Effector memory CD8-positive, alpha-beta T cell (primary cell): ENCODE data around the gene DNAJB4.
"Not testable (repeated sequence)": the region's sequence is repeated elsewhere in the genome, so short reads cannot be mapped to it uniquely, and the experiment has no call there.

Experiments
- ATAC-seq: fragments of 150-1000 bp; cut with Tn5 transposase; replicated peaks from 2 replicates; pipeline ENCODE4 v1.10.0; 2021; ENCODE audit warnings: mild to moderate bottlenecking, moderate library complexity
- DNase-seq, 3 experiments: peaks; one replicate each; pipeline ENCODE4 v3.0.0; 2021
- H3K27ac Mint-ChIP-seq, 2 donors: one replicate each; pipeline ENCODE4 v1.8.0; 2022; ENCODE audit warnings: mild to moderate bottlenecking in 2 of 2, mixed read lengths in 2 of 2, moderate library complexity in 2 of 2
- H3K27me3 Mint-ChIP-seq, 2 donors: one replicate each; pipeline ENCODE4 v1.8.0; 2022; ENCODE audit warnings: mixed read lengths in 2 of 2
- H3K36me3 Mint-ChIP-seq: one replicate; pipeline ENCODE4 v1.8.0; 2022; ENCODE audit warnings: mild to moderate bottlenecking, moderate library complexity, mixed read lengths; ENCODE audit not compliant: insufficient read depth
- H3K4me1 Mint-ChIP-seq, 2 donors: one replicate each; pipeline ENCODE4 v1.8.0; 2022; ENCODE audit warnings: low read depth in 2 of 2, mixed read lengths in 2 of 2
- H3K4me3 Mint-ChIP-seq, 2 donors: one replicate each; pipeline ENCODE4 v1.8.0; 2022; ENCODE audit warnings: mild to moderate bottlenecking in 2 of 2, mixed read lengths in 2 of 2, moderate library complexity in 2 of 2
- H3K9me3 Mint-ChIP-seq, 2 donors: one replicate each; pipeline ENCODE4 v1.8.0; 2022; ENCODE audit warnings: mixed read lengths in 2 of 2

DNAJB4 gene

GRCh38 chr1:78047631-78048030 is 42.9 kb downstream of the DNAJB4 start:
- DNase-seq, result no peak
- no peak overlapping the region for H3K27ac Mint-ChIP-seq
- peaks cover 43 to 61% of the 10 kb centered on the region in 2 donors for H3K27me3 Mint-ChIP-seq
- peaks cover 0 to 7% of the 10 kb centered on the region in 2 donors for H3K4me1 Mint-ChIP-seq
- H3K4me3 Mint-ChIP-seq, result no peak overlapping the region
- no peaks in the 10 kb centered on the region for H3K9me3 Mint-ChIP-seq
- no peak for ATAC-seq
- no peaks in the 10 kb centered on the region for H3K36me3 Mint-ChIP-seq

DNA sequence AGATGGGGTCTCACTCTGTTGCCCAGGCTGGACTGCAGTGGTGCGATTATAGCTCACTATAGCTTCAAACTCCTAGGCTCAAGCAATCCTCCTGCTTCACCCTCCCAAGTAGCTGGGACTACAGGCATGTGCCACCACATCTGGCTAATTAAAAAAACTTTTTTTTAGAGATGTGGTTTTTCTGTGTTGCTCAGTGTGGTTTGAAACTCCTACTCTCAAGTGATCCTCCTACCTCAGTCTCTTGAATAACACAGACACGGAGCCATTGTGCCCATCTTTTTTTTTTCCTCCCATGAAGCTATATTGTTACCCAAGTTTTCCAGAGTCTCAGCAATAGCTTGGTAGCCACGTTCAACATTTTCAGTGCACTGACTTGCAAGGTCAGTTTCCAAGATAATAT is 43.7 kb downstream of the DNAJB4 start:
- Mint-ChIP-seq H3K27me3 (peaks cover 43 to 54% of the 10 kb centered on the region in 2 donors), H3K9me3 (no peaks in the 10 kb centered on the region), H3K4me3 (no peak overlapping the region), H3K4me1 (peaks cover 0 to 7% of the 10 kb centered on the region in 2 donors), H3K36me3 (no peaks in the 10 kb centered on the region), H3K27ac (no peak overlapping the region)
- no peak for ATAC-seq
- DNase-seq, result no peak

GRCh38 chr1:78049396-78049795 is 44.7 kb downstream of the DNAJB4 start:
- DNase-seq (no peak), ATAC-seq (no peak)
- Mint-ChIP-seq H3K4me3 (no peak overlapping the region), H3K4me1 (peaks cover 0 to 7% of the 10 kb centered on the region in 2 donors), H3K36me3 (no peaks in the 10 kb centered on the region), H3K27me3 (peaks cover 41 to 48% of the 10 kb centered on the region in 2 donors), H3K9me3 (no peaks in the 10 kb centered on the region), H3K27ac (no peak overlapping the region)

DNA sequence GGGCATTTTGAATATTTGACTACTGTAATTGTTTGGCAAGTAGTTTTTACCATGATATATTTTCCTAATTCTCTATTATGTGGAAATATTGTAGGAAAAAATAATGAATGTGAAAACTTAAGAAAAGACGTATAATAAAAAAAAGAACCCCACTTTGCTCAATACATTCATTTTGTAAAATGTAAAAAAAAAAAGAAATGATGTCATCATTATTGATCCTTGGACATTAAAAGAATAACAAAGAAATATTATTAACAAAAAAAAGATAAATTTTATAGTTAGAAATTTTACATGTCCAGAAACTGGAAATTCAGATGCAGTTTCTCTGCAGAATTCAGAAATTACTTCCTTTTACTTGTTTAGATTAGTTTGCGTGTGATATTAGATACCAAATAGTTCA is 46.3 kb downstream of the DNAJB4 start:
- Mint-ChIP-seq H3K36me3 (no peaks in the 10 kb centered on the region), H3K4me3 (no peak overlapping the region), H3K27me3 (peaks cover 28 to 33% of the 10 kb centered on the region in 2 donors), H3K4me1 (peaks cover 0 to 5% of the 10 kb centered on the region in 2 donors), H3K9me3 (peaks cover 0 to 2% of the 10 kb centered on the region in 2 donors), H3K27ac (no peak overlapping the region)
- DNase-seq, result no peak
- no peak for ATAC-seq

DNA sequence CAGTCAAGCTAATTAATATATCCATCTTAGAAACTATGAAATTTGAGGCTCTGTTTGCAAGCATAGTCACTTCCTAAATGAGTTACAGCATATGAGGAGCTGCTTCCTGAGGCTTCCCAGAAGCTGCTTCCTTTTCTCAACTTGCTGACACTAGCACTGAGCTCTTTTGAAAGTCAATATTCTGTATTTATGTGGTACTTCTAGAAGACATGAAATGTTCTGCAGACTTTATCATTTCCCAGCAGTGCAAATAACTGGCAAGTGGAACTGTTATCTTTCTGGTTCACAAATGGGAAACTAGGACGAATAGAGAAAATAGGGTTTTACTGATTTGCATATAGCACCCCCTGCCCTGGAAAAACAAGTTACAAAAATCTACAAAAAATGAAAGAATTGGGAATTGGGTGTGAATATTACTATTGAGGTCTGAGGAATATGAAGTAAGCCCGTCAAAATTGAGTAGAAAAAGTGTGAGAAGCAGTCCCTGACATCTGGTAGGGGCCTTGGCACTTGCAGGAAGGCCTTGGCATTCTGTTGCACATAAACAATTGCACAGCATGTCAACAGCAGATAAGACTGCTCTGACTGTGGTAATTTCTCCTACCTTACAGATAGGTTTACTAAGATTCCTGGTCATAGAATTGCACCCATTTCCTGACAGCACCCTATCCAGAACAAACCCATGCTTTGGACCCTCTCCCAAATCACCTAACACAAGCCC is 48.1 kb downstream of the DNAJB4 start:
- no peak for ATAC-seq
- Mint-ChIP-seq H3K36me3 (no peaks in the 10 kb centered on the region), H3K27me3 (peaks cover 10 to 15% of the 10 kb centered on the region in 2 donors), H3K27ac (no peak overlapping the region), H3K4me1 (peaks cover 0 to 2% of the 10 kb centered on the region in 2 donors), H3K4me3 (no peak overlapping the region), H3K9me3 (peaks cover 0 to 2% of the 10 kb centered on the region in 2 donors)
- DNase-seq, result no peak

- H3K36me3 Mint-ChIP-seq, result no peaks in the 10 kb centered on the region
- H3K27me3 Mint-ChIP-seq, result peaks cover 3 to 14% of the 10 kb centered on the region in 2 donors
- no peak overlapping the region for H3K27ac Mint-ChIP-seq
- ATAC-seq, result no peak
- DNase-seq, result no peak
- peaks cover 0 to 2% of the 10 kb centered on the region in 2 donors for H3K9me3 Mint-ChIP-seq
- H3K4me3 Mint-ChIP-seq, result no peak overlapping the region
- H3K4me1 Mint-ChIP-seq, result peaks cover 0 to 2% of the 10 kb centered on the region in 2 donors
Observed at GRCh38 chr1:78053498-78053897, 48.8 kb downstream of the DNAJB4 start.

DNA sequence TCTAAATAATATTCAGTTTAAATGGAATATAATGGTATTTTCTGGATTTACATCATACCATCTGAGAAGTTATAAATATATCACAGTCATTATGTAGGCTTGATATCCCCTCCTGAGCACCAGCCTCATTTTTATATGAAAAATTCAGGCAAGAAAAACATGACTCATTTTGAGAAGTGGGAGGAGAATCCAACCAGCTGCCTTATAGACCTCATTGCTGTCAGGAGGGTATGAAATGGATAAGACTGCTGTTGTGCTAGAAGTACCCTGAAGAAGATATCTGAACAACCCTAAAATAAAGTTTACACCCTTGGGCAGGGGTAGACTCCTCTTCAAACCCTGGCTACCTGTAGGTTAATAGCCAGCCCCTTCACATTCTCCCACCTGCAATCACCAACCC is 49.8 kb downstream of the DNAJB4 start:
- Mint-ChIP-seq H3K4me1 (peaks cover 0 to 2% of the 10 kb centered on the region in 2 donors), H3K36me3 (no peaks in the 10 kb centered on the region), H3K27me3 (peaks cover 0 to 14% of the 10 kb centered on the region in 2 donors), H3K4me3 (no peak overlapping the region), H3K9me3 (peaks cover 0 to 2% of the 10 kb centered on the region in 2 donors), H3K27ac (no peak overlapping the region)
- ATAC-seq (no peak), DNase-seq (no peak)

GRCh38 chr1:78054972-78055371 is 50.2 kb downstream of the DNAJB4 start:
- no peak for DNase-seq
- Mint-ChIP-seq H3K27me3 (peaks cover 0 to 14% of the 10 kb centered on the region in 2 donors), H3K4me1 (peaks cover 0 to 2% of the 10 kb centered on the region in 2 donors), H3K9me3 (peaks cover 0 to 2% of the 10 kb centered on the region in 2 donors), H3K4me3 (no peak overlapping the region), H3K27ac (no peak overlapping the region), H3K36me3 (no peaks in the 10 kb centered on the region)
- ATAC-seq, result no peak

- H3K27ac Mint-ChIP-seq, result no peak overlapping the region
- H3K27me3 Mint-ChIP-seq, result peaks cover 0 to 14% of the 10 kb centered on the region in 2 donors
- H3K9me3 Mint-ChIP-seq, result peaks cover 0 to 2% of the 10 kb centered on the region in 2 donors
- DNase-seq (no peak), ATAC-seq (no peak)
- peaks cover 0 to 2% of the 10 kb centered on the region in 2 donors for H3K4me1 Mint-ChIP-seq
- H3K4me3 Mint-ChIP-seq, result no peak overlapping the region
- no peaks in the 10 kb centered on the region for H3K36me3 Mint-ChIP-seq
Observed at GRCh38 chr1:78055565-78056132, 50.9 kb downstream of the DNAJB4 start.

DNA sequence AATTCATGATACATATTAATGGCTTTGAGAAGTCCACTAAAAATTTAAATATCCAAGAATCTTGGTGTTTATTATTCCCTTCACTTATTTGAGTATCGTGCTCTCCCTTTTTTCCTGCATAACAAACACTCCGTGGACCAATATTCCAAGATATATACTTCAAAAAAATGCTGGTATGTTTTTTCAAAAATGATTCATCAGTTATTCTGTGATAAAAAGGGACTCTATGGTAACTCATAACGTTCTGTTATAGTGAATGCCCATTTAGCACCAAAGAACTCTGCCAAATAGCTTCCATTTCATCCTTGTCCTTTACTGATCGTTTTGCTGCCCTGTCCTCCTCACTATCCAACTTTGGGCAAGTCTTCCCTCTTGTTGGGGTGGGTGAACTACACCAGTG is 53.9 kb downstream of the DNAJB4 start:
- Mint-ChIP-seq H3K27me3 (peaks cover 0 to 14% of the 10 kb centered on the region in 2 donors), H3K4me1 (peaks cover 0 to 2% of the 10 kb centered on the region in 2 donors), H3K9me3 (peaks cover 0 to 2% of the 10 kb centered on the region in 2 donors), H3K27ac (no peak overlapping the region), H3K4me3 (no peak overlapping the region), H3K36me3 (no peaks in the 10 kb centered on the region)
- ATAC-seq, result no peak
- DNase-seq, result no peak

- Mint-ChIP-seq H3K9me3 (no peaks in the 10 kb centered on the region), H3K4me1 (no peaks in the 10 kb centered on the region), H3K27me3 (peaks cover 0 to 30% of the 10 kb centered on the region in 2 donors), H3K36me3 (no peaks in the 10 kb centered on the region), H3K27ac (no peak overlapping the region), H3K4me3 (no peak overlapping the region)
- DNase-seq (no peak), ATAC-seq (no peak)
Observed at GRCh38 chr1:78060857-78061563, 56.3 kb downstream of the DNAJB4 start.

DNA sequence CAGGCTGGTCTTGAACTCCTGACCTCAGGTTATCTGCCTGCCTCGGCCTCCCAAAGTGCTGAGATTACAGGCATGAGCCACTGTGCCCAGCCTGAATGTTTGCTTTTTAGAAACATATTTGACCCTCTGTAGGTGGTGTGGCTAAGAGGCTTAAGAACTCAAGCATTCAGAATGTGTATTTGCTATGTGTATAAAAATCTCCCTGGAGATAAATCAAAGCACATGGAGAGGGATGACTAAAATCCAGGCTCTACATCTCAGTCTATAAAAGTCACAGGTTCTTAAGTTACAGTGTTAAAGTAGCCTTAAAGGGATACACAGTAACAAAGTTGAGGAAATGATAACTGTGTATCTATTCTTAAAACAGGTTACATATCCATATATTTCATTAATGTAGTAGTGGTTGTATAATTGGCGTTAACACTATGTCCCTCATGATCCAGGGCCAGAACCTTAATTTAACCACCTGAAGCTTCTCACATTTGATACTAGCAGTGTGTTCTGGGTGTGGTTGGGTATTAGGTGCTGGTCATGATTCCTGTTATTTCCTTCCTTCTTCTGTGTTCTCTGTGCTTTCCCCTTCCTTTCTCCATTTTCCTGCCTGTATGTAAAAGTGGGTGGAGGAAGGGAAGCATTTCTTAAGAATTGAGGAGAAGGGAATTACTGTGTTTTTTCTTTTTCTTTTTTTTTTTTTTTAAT is 57.2 kb downstream of the DNAJB4 start:
- ATAC-seq, result no peak
- DNase-seq, result no peak
- no peaks in the 10 kb centered on the region for H3K36me3 Mint-ChIP-seq

DNA sequence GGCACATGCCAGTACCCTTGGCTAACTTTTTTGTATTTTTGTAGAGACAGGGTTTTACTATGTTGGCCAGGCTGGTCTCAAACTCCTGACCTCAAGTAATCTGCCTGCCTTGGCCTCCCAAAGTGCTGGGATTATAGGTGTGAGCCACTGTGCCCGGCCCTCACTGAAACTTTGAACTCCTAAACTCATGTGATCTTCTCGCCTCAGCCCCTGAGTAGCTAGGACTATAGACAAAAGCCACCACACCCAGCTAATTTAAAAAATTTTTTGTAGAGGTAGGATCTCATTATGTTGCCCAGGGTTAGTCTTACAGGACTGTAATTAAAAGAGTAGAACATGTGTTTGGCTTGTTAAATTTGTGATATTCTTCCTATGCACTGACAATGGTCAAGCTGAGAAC is 60.1 kb downstream of the DNAJB4 start:
- not testable (repeated sequence) for DNase-seq, H3K9me3 Mint-ChIP-seq, H3K36me3 Mint-ChIP-seq, H3K4me1 Mint-ChIP-seq, H3K4me3 Mint-ChIP-seq, ATAC-seq, H3K27ac Mint-ChIP-seq
- peaks cover 3 to 35% of the 10 kb centered on the region in 2 donors for H3K27me3 Mint-ChIP-seq

More for the DNA sequence above, 57.2 kb downstream of the DNAJB4 start:
- no peaks in the 10 kb centered on the region for H3K4me1 Mint-ChIP-seq
- no peak overlapping the region for H3K4me3 Mint-ChIP-seq
- no peaks in the 10 kb centered on the region for H3K9me3 Mint-ChIP-seq
- H3K27ac Mint-ChIP-seq, result no peak overlapping the region
- peaks cover 0 to 30% of the 10 kb centered on the region in 2 donors for H3K27me3 Mint-ChIP-seq
